H1 (cell line): ENCODE data around the gene GADD45B. TPM values are rescaled to one million over a fixed set of nuclear protein-coding genes. Genes with fewer than 3 reads are reported as not detected.

Experiments
- CTCF ChIA-PET: fragments of 300-600 bp; sonication (Branson Sonifier 250); formaldehyde crosslinking; loops from one replicate; lab custom pipeline; 2021; ENCODE audit not compliant: partially characterized antibody; lab: Charles Lee
- POLR2A ChIA-PET: fragments of 300-600 bp; sonication (Branson Sonifier 250); formaldehyde crosslinking; loops from one replicate; lab custom pipeline; 2021; ENCODE audit warnings: inconsistent platforms; ENCODE audit not compliant: partially characterized antibody; lab: Charles Lee
- DNase-seq, 2 experiments: peaks; one replicate each; pipeline versions ENCODE4 v3.0.0 to v3.0.0-alpha.2; 2010 to 2022; ENCODE audit warnings: low spot score in 2 of 2, low read depth in 1 of 2, mixed read lengths in 1 of 2
- FAIRE-seq: peaks from 2 replicates; lab custom pipeline; 2011; peaks lifted over from hg19 to GRCh38; lab: Jason Lieb, UNC
- H2AFZ ChIP-seq: 2 replicates; pipeline ENCODE4 v1.8.1; 2012; ENCODE audit warnings: low read length, inconsistent platforms
- H2AK5ac ChIP-seq: 2 replicates; pipeline ENCODE4 v1.6.1; 2013; ENCODE audit warnings: low read depth, low read length
- H2BK120ac ChIP-seq: replicated peaks from 2 replicates; pipeline ENCODE3; 2013; ENCODE audit warnings: low read depth, low read length, inconsistent platforms
- H2BK12ac ChIP-seq: 2 replicates; pipeline ENCODE4 v1.6.1; 2013; ENCODE audit warnings: low read depth, low read length
- H2BK15ac ChIP-seq: 2 replicates; pipeline ENCODE4 v1.6.1; 2013; ENCODE audit warnings: low read length
- H2BK20ac ChIP-seq: 2 replicates; pipeline ENCODE4 v1.6.1; 2013; ENCODE audit warnings: low read length
- H2BK5ac ChIP-seq: 2 replicates; pipeline ENCODE4 v1.6.1; 2013; ENCODE audit warnings: low read depth, low read length
- H3K14ac ChIP-seq: 2 replicates; pipeline ENCODE4 v1.6.1; 2013; ENCODE audit warnings: inconsistent platforms; ENCODE audit not compliant: insufficient read length
- H3K18ac ChIP-seq: 2 replicates; pipeline ENCODE4 v1.6.1; 2013; ENCODE audit warnings: low read length; ENCODE audit errors: extremely low read depth
- H3K23ac ChIP-seq: 2 replicates; pipeline ENCODE4 v1.6.1; 2013; ENCODE audit warnings: inconsistent platforms; ENCODE audit not compliant: insufficient read length
- H3K23me2 ChIP-seq: 2 replicates; pipeline ENCODE4 v1.6.1; 2013; ENCODE audit warnings: low read depth, low read length
- H3K27ac ChIP-seq: 2 replicates; pipeline ENCODE4 v1.6.1; 2011; ENCODE audit warnings: low read depth, low read length, inconsistent platforms
- H3K27me3 ChIP-seq, 4 experiments: replicated peaks in 1 of 4; 1 replicate in 1 of 4; 2 replicates in 3 of 4; pipeline versions ENCODE4 v1.6.1 to v1.8.1; 2011 to 2013; ENCODE audit warnings: low read length in 3 of 4, mild to moderate bottlenecking in 3 of 4, inconsistent platforms in 2 of 4, mixed read lengths in 2 of 4, moderate library complexity in 1 of 4; ENCODE audit not compliant: control insufficient read depth in 3 of 4, insufficient read depth in 3 of 4; ENCODE audit errors: extremely low read depth in 1 of 4
- H3K36me3 ChIP-seq, 4 experiments: 2 replicates each; pipeline versions ENCODE4 v1.6.1 to v1.8.1; 2011 to 2013; ENCODE audit warnings: mild to moderate bottlenecking in 4 of 4, low read length in 3 of 4, moderate library complexity in 2 of 4, control low read depth in 1 of 4, inconsistent platforms in 1 of 4; ENCODE audit not compliant: insufficient read depth in 4 of 4, control insufficient read depth in 2 of 4
- H3K4ac ChIP-seq: replicated peaks from 2 replicates; pipeline ENCODE3; 2013; ENCODE audit warnings: low read length, low read depth, mixed read lengths, inconsistent platforms; ENCODE audit not compliant: insufficient read length
- H3K4me1 ChIP-seq, 4 experiments: replicated peaks in 1 of 4; 1 replicate in 1 of 4; 2 replicates in 3 of 4; pipeline versions ENCODE4 v1.6.1 to v1.8.1; 2011 to 2013; ENCODE audit warnings: low read length in 3 of 4, inconsistent platforms in 2 of 4, mixed read lengths in 1 of 4; ENCODE audit not compliant: insufficient read depth in 4 of 4, control insufficient read depth in 3 of 4
- H3K4me2 ChIP-seq, 2 experiments: 2 replicates each; pipeline versions ENCODE4 v1.6.1 to v1.8.1; 2011 to 2013; ENCODE audit warnings: low read depth in 2 of 2, low read length in 2 of 2, control low read depth in 1 of 2, inconsistent platforms in 1 of 2, mild to moderate bottlenecking in 1 of 2; ENCODE audit not compliant: insufficient read depth in 1 of 2
- H3K4me3 ChIP-seq, 4 experiments: fragments of 200-600, 300-600 bp in 1 of 4; sonication (generic), shearing (Covaris generic), sonication (Bioruptor Twin) in 1 of 4; 2 replicates each; pipeline versions ENCODE4 v1.5.1 to v1.8.1; 2011 to 2016; ENCODE audit warnings: low read length in 4 of 4, low read depth in 3 of 4, control low read depth in 2 of 4, inconsistent platforms in 2 of 4, mild to moderate bottlenecking in 2 of 4, mixed read lengths in 1 of 4, moderate library complexity in 1 of 4; ENCODE audit not compliant: insufficient read depth in 2 of 4; ENCODE audit errors: extremely low read depth in 1 of 4
- H3K56ac ChIP-seq: replicated peaks from 2 replicates; pipeline ENCODE3; 2013; ENCODE audit warnings: low read depth, mild to moderate bottlenecking, mixed read lengths, low read length, inconsistent platforms; ENCODE audit not compliant: insufficient read length
- H3K79me1 ChIP-seq: 2 replicates; pipeline ENCODE4 v1.6.1; 2013; ENCODE audit warnings: low read depth, low read length, control low read depth
- H3K79me2 ChIP-seq, 2 experiments: 2 replicates each; pipeline versions ENCODE4 v1.6.1 to v1.8.1; 2012 to 2013; ENCODE audit warnings: low read length in 2 of 2, mild to moderate bottlenecking in 2 of 2, inconsistent platforms in 1 of 2; ENCODE audit not compliant: insufficient read depth in 2 of 2, control insufficient read depth in 1 of 2
- H3K9ac ChIP-seq, 4 experiments: replicated peaks in 1 of 4; 1 replicate in 1 of 4; 2 replicates in 3 of 4; pipeline versions ENCODE4 v1.6.1 to v1.8.1; 2011 to 2013; ENCODE audit warnings: low read depth in 3 of 4, low read length in 3 of 4, control low read depth in 2 of 4, mild to moderate bottlenecking in 2 of 4, moderate library complexity in 2 of 4, inconsistent platforms in 1 of 4; ENCODE audit errors: extremely low read depth in 1 of 4
- H3K9me3 ChIP-seq, 2 experiments: 2 replicates each; pipeline versions ENCODE4 v1.6.1 to v1.8.1; 2012 to 2013; ENCODE audit warnings: mild to moderate bottlenecking in 2 of 2, moderate library complexity in 2 of 2, control low read depth in 1 of 2, inconsistent platforms in 1 of 2, low read depth in 1 of 2, low read length in 1 of 2, mixed read lengths in 1 of 2; ENCODE audit not compliant: insufficient read depth in 2 of 2
- H4K20me1 ChIP-seq, 2 experiments: replicated peaks in 1 of 2; 2 replicates each; pipeline versions ENCODE3 to v1.8.1; 2011 to 2013; ENCODE audit warnings: inconsistent platforms in 2 of 2, low read length in 2 of 2, mild to moderate bottlenecking in 1 of 2; ENCODE audit not compliant: insufficient read depth in 2 of 2, control insufficient read depth in 1 of 2
- H4K5ac ChIP-seq: 2 replicates; pipeline ENCODE4 v1.6.1; 2013; ENCODE audit warnings: low read length, low read depth, mixed read lengths, inconsistent platforms; ENCODE audit not compliant: insufficient read length
- H4K8ac ChIP-seq: 2 replicates; pipeline ENCODE4 v1.8.0; 2013; ENCODE audit warnings: mild to moderate bottlenecking, moderate library complexity, low read length, inconsistent platforms; ENCODE audit not compliant: insufficient read depth; ENCODE audit errors: extremely low read depth
- H4K91ac ChIP-seq: replicated peaks from 2 replicates; pipeline ENCODE3; 2013; ENCODE audit warnings: low read length, mixed read lengths, inconsistent platforms; ENCODE audit not compliant: insufficient read length
- KDM1A ChIP-seq: fragments of 200-600, 300-600 bp; sonication (generic); IDR thresholded peaks from 2 replicates; pipeline ENCODE4 v1.7.1; 2016; ENCODE audit warnings: mild to moderate bottlenecking, low read length, borderline replicate concordance
- KDM5A ChIP-seq: fragments of 200-600 bp; IDR thresholded peaks from 2 replicates; pipeline ENCODE4 v1.7.1; 2012; ENCODE audit warnings: mild to moderate bottlenecking, low read length, inconsistent platforms, mixed read lengths
- TAF7 ChIP-seq: optimal IDR thresholded peaks from 2 replicates; pipeline ENCODE3; 2011; ENCODE audit warnings: low read depth, mild to moderate bottlenecking, inconsistent platforms, low read length, moderate library complexity, borderline replicate concordance
- WGBS, 2 experiments: shearing (Covaris generic) in 1 of 2; methylation state at CpG; one replicate each; pipeline versions ENCODE4 v1.1.6 to v1.1.7; 2013 to 2015; ENCODE audit warnings: low lambda C conversion rate in 2 of 2, mixed read lengths in 2 of 2, inconsistent platforms in 1 of 2, low coverage in 1 of 2, missing lambda C conversion rate in 1 of 2; ENCODE audit not compliant: insufficient replicate concordance in 2 of 2, insufficient coverage in 1 of 2, insufficient read length in 1 of 2; ENCODE audit errors: extremely low coverage in 1 of 2, missing lambda C conversion rate in 1 of 2; 5-methylcytosine and 5-hydroxymethylcytosine counted together
- polyA plus RNA-seq, 7 experiments: library from polyadenylated mRNA; depleted of rRNA in 3 of 7; stranded (reverse) in 5 of 7; unstranded in 2 of 7; fragments of >200 nt in 5 of 7; fragments of 200-250 nt in 2 of 7; gene quantifications; 1 replicate in 5 of 7; 2 replicates in 1 of 7; 4 replicates in 1 of 7; pipeline versions ENCODE4 v1.2.1 to v1.2.3, GENCODE V29; 2011 to 2013; ENCODE audit warnings: missing spikeins in 2 of 7, mixed read lengths in 2 of 7
- total RNA-seq: library from RNA; stranded (reverse); fragmentation: NEBNext Ultra II Directional; extraction: Animal tissue kit (Norgen Biotek cat#: 25700); gene quantifications from 2 replicates; pipeline ENCODE4 v1.2.1, GENCODE V29; 2021

The GADD45B gene
- total and polyA plus RNA-seq, 2 of the 8 experiments (the other 6 are each of a cell fraction or from before 2014, with no cell fraction given), result 7.4 to 11.4 TPM

DNA sequence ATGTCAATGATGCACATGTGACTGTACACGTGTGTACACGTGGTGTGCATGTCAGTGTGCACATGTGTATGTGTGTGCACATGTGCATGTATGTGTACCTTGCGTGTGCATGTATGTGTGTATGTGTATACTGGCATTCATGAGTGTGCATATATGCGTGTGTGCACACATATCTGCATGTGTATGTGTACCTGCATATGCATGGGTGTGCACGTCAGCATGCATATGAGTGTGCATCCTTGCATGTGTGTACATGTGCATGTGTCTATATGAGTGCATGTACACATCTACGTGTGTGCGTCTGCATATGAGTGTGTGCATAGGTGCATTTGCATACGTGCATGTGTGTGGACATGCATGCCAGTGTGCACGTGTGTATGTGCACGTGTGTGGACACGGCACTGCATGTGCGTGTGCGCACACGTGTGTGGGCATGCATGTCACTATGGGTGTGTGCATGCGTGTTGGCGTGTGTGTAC is 48.5 kb downstream of the GADD45B start:
- peaks cover 0 to 7% of the 10 kb centered on the region in 2 experiments for H4K20me1 ChIP-seq
- H3K14ac ChIP-seq, result no peak overlapping the region
- H3K4me2 ChIP-seq, result 0 out of 4 replicates have a peak overlapping the region, but pooled peaks of 1 of the 2 experiments have one; percentile 10
- CTCF ChIA-PET, result interaction anchor here (1.3 to 1.6 kb wide), 2 partner anchors 12 to 13 kb away, joined by 4 read pairs; no protein-coding TSS in a partner anchor
- no peak for DNase-seq
- no peak overlapping the region for H2BK120ac ChIP-seq
- H2BK5ac ChIP-seq, result peak overlapping the region; percentile 87
- no peaks in the 10 kb centered on the region for H3K9me3 ChIP-seq
- H2BK12ac ChIP-seq, result peak overlapping the region; percentile 90; the same call in 1 of the 2 replicates
- no peaks in the 10 kb centered on the region for H3K36me3 ChIP-seq
- peaks cover 0 to 13% (median 5%) of the 10 kb centered on the region in 4 experiments; a peak in 4 of 7 replicates for H3K4me1 ChIP-seq
- H3K27ac ChIP-seq, result peak overlapping the region; percentile 37; the same call in 1 of the 2 replicates
- H3K23me2 ChIP-seq, result no peaks in the 10 kb centered on the region; the same call in 1 of the 2 replicates
- H2AFZ ChIP-seq, result no peak overlapping the region
- peak overlapping the region; percentile 76 for H4K5ac ChIP-seq
- no peak for TF ChIP-seq TAF7
- TF ChIP-seq KDM1A, result peak; percentile 63; the same call in 1 of the 2 replicates
- TF ChIP-seq KDM5A, result no peak
- TF ChIP-seq, all 59 proteins: peak for 1
- no peak overlapping the region; a peak in 1 of 7 replicates for H3K9ac ChIP-seq
- no peak overlapping the region for H2BK15ac ChIP-seq
- H4K91ac ChIP-seq, result peak overlapping the region; percentile 97
- H3K56ac ChIP-seq, result no peak overlapping the region
- H2BK20ac ChIP-seq, result no peak overlapping the region
- WGBS, 2 experiments, result 87% methylated on average over 16 of the region's 16 CpGs; no CpG with 5 or more reads in 1 of the 2 experiments
- no peaks in the 10 kb centered on the region for H3K79me1 ChIP-seq
- no peaks in the 10 kb centered on the region for H3K79me2 ChIP-seq
- no peak for FAIRE-seq
- POLR2A ChIA-PET, result interaction anchor here (1.2 to 1.7 kb wide), 4 partner anchors 12 to 48 kb away, joined by 4 to 13 read pairs (median 9); partner anchors contain the start of gene GADD45B
- no peak overlapping the region for H3K4me3 ChIP-seq
- no peaks in the 10 kb centered on the region for H3K27me3 ChIP-seq
- H4K8ac ChIP-seq, result no peak overlapping the region
- H3K4ac ChIP-seq, result peak overlapping the region; percentile 97
- no peak overlapping the region; the same call in 1 of the 2 replicates for H3K18ac ChIP-seq
- peak overlapping the region; percentile 57; the same call in 1 of the 2 replicates for H2AK5ac ChIP-seq
- no peak overlapping the region for H3K23ac ChIP-seq
